HG03378 (cell line): ENCODE data around the gene GVQW3.
"Not testable (repeated sequence)": the region's sequence is repeated elsewhere in the genome, so short reads cannot be mapped to it uniquely, and the experiment has no call there.

Experiments used
- ATAC-seq: cut with Tn5 transposase; IDR thresholded peaks from one replicate; pipeline ENCODE4 v1.9.1; 2021; ENCODE audit warnings: mild to moderate bottlenecking, moderate library complexity; ENCODE audit not compliant: unreplicated experiment

The GVQW3 gene

GRCh38 chr11:76382209-76382608, 1.1 kb downstream of the GVQW3 start:
- ATAC-seq: no peak

DNA sequence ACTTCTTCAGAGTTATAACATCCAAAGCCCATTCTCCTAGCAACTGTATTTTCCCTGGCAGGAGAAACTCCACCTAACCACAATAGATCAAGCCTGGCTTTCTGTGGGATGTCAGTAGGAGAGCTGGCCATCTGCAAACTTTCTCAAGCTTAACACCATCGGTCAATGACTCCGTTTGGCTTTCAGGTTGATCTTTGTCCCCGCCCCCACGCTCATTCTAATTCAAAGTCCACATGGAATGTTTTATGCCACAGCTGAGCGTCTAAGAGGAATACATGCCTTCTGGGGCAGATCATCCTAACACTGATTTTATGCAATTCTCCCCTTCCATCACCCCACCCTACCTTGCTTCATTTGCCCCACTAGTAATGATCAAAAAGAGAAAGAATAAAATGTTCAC, 4.8 kb downstream of the GVQW3 start:
- no peak for ATAC-seq

- no peak for ATAC-seq
Measured at GRCh38 chr11:76388408-76388807, 7.3 kb downstream of the GVQW3 start.

GRCh38 chr11:76391021-76391420, 9.9 kb downstream of the GVQW3 start:
- ATAC-seq: no peak

- ATAC-seq: no peak
Measured at GRCh38 chr11:76391811-76392475, 10.8 kb downstream of the GVQW3 start.

DNA sequence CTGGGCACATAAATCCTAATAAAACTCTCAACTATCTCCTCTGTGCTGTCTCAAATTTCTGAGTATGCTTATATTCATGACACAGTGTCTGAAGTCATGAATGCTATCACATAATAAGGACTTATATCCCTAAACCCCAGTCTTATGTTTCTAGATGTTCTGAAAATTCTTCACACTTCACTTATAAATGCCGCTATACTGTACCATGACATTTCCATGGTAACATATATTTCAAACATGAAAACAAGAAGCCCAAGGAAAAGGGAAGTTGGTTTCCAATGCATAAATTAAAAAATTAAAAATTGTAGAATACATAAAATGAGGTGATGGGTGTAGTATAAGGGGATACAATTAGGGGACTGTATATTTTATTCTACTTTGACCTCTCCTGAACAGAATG, 11.7 kb downstream of the GVQW3 start:
- no peak for ATAC-seq

DNA sequence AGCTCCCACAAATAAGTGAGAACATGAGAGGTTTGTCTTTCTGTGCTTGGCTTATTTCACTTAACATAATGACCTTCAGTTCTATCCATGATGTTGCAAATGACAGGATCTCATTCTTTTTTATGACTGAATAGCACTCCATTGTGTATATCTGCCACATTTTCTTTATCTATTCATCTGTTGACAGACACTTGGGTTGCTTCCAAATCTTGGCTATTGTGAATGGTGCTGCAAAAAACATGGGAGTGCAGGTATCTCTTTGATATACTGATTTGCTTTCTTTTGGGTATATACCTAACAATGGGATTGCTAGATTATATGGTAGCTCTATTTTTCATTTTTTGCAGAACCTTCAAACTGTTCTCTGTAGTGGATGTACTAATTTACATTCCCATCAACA, 13.3 kb downstream of the GVQW3 start:
- no peak for ATAC-seq

- ATAC-seq: no peak
Measured at GRCh38 chr11:76395296-76395695, 14.2 kb downstream of the GVQW3 start.

GRCh38 chr11:76397383-76397782, 16.3 kb downstream of the GVQW3 start:
- ATAC-seq: peak; percentile 56

GRCh38 chr11:76400967-76401366, 19.8 kb downstream of the GVQW3 start:
- no peak for ATAC-seq

DNA sequence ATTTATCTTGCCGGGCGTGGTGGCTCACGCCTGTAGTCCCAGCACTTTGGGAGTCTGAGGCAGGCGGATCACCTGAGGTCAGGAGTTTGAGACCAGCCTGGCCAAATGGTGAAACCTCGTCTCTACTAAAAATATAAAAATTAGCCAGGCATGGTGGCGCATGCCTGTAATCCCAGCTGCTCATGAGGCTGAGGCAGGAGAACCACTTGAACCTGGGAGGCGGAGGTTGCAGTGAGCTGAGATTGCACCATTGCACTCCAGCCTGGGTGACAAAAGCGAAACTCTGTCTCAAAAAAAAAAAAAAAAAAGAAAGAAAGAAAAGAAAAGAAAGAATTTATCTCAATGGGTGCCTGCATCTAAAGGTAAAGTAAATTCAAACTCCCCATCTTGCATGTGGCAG, 20.4 kb downstream of the GVQW3 start:
- not testable (repeated sequence) for ATAC-seq

GRCh38 chr11:76406359-76406758, 25.2 kb downstream of the GVQW3 start:
- ATAC-seq: no peak

GRCh38 chr11:76408171-76408965, 27.2 kb downstream of the GVQW3 start:
- no peak for ATAC-seq

DNA sequence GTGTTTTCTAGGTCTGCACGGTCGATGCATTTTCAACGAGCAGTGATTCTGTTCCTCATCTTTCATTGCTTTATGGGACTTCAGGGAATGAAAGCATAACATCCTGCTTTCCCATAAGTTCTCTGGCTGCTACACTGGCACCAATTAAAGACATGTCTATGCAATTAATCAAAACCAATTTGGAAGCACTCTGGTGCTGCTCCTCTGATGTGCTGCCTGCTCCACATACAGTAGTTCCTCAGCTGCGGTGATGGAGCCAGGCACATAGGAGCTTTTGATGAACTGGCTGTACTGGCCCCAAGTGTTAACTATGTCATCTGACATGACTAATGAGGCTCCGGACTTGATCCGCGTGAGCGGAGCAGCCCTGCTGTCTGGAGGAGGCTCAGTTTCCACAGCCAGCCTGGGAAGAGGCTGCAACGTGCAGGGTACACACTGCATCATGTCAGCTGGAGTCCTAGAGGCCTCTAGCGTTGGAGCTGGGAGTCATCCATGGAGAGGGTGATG, 29.8 kb downstream of the GVQW3 start:
- no peak for ATAC-seq

- no peak for ATAC-seq
Measured at GRCh38 chr11:76415073-76415472, 34.0 kb downstream of the GVQW3 start.

- no peak for ATAC-seq
Measured at GRCh38 chr11:76419896-76420295, 38.8 kb downstream of the GVQW3 start.

DNA sequence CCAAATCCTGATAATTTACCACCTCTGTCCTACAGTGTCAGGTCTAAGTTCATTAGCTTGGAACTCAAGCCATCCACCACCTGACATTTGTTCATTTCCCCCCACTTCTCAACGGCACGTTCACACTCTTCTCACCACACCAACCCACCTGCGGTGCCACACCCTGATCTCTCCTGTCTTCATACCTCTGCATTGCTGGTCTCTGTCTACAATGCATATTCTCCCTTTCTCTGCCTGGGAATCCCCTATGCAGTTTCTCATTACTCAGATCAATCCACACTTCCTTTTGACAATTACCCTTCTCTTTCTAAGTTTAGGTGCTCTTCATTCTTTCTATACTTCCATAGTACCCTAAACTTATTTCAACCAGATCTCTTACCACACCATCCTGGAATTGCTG, 43.3 kb downstream of the GVQW3 start:
- peak; percentile 64 for ATAC-seq

DNA sequence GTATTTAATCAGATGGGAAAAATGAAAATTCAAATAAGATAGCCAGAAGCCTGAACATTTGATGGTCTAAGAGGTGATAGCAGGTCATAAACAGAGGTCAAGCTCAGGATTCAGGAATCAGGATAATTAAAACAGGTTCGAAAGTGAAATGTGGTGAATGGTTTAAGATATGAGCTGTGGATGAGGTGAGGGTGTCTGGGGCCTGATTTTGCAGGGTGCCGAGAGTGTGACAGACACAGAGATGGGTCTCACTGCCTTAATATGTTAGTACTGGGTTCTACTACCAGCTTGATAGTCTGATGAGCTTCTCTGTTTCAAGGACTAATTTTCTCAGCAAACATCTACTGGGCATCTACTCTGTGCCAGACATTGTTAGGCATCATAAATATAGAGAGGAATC, 43.8 kb downstream of the GVQW3 start:
- ATAC-seq: no peak

GRCh38 chr11:76426660-76427059, 45.5 kb downstream of the GVQW3 start:
- ATAC-seq: no peak

- no peak for ATAC-seq
Measured at GRCh38 chr11:76436020-76436419, 54.9 kb downstream of the GVQW3 start.

GRCh38 chr11:76443268-76443980, 62.3 kb downstream of the GVQW3 start:
- no peak for ATAC-seq

- no peak for ATAC-seq
Measured at GRCh38 chr11:76444065-76444383, 62.9 kb downstream of the GVQW3 start.
